Heart right ventricle (tissue), 16 donors: ENCODE data around the gene ANGPTL1. TPM values are rescaled to one million over a fixed set of nuclear protein-coding genes. Genes with fewer than 3 reads are reported as not detected.

Source experiments
- ATAC-seq, 8 donors: fragments of 200-7000 bp; cut with Tn5 transposase; one replicate each; pipeline ENCODE4 v1.9.1; 2020; ENCODE audit warnings: mild to moderate bottlenecking in 8 of 8, moderate library complexity in 8 of 8, moderate number of reproducible peaks in 1 of 8
- DNase-seq, 2 donors: peaks; one replicate each; pipeline ENCODE4 v3.0.0-alpha.2; 2020
- H3K27ac ChIP-seq, 10 donors: fragments of 200-600 bp; sonication (generic) in 2 of 10; one replicate each; pipeline versions ENCODE4 v1.5.0 to v1.8.0; 2020 to 2022; ENCODE audit warnings: mild to moderate bottlenecking in 3 of 10
- H3K27me3 ChIP-seq, 7 donors: fragments of 200-600 bp; one replicate each; pipeline ENCODE4 v1.8.0; 2021 to 2022; ENCODE audit warnings: mild to moderate bottlenecking in 2 of 7
- H3K36me3 ChIP-seq, 9 donors: fragments of 200-600 bp; sonication (generic) in 1 of 9; one replicate each; pipeline versions ENCODE4 v1.5.0 to v1.8.0; 2020 to 2022; ENCODE audit warnings: mild to moderate bottlenecking in 2 of 9
- H3K4me1 ChIP-seq, 9 donors: fragments of 200-600 bp; sonication (generic) in 1 of 9; one replicate each; pipeline versions ENCODE4 v1.5.0 to v1.8.0; 2020 to 2022; ENCODE audit warnings: mild to moderate bottlenecking in 4 of 9
- H3K4me3 ChIP-seq, 10 donors: fragments of 200-600 bp; sonication (generic) in 2 of 10; one replicate each; pipeline versions ENCODE4 v1.5.0 to v1.8.0; 2020 to 2022; ENCODE audit warnings: mild to moderate bottlenecking in 7 of 10, moderate library complexity in 2 of 10
- H3K9me3 ChIP-seq, 11 donors: fragments of 200-600 bp in 10 of 11; sonication (generic) in 2 of 11; one replicate each; pipeline versions ENCODE4 v1.5.0 to v1.8.0; 2013 to 2022; ENCODE audit warnings: mild to moderate bottlenecking in 2 of 11, control low read depth in 1 of 11, moderate library complexity in 1 of 11
- WGBS, 2 donors: extraction: QIAGEN DNeasy Blood & Tissue Kit; methylation state at CpG; one replicate each; pipeline ENCODE4 v1.1.7; 2013; ENCODE audit warnings: inconsistent platforms in 1 of 2; 5-methylcytosine and 5-hydroxymethylcytosine counted together
- intact Hi-C, 10 donors: fragments of 100-400 bp; cut with DNase I; formaldehyde crosslinking; loops; one replicate each; pipeline versions ENCODE4 v1.11.1 to v1.14.2; 2022
- polyA plus RNA-seq, 2 donors: library from polyadenylated mRNA; stranded (reverse); fragments of 200-250 nt; gene quantifications; one replicate each; pipeline ENCODE4 v1.2.3, GENCODE V29; 2013
- total RNA-seq, 10 donors: library from RNA; stranded (reverse); fragmentation: NEBNext Ultra II Directional in 3 of 10; extraction: Animal tissue kit (Norgen Biotek cat#: 25700) in 3 of 10; gene quantifications; one replicate each; pipeline versions ENCODE4 v1.2.1 to v1.2.4, GENCODE V29; 2021 to 2023
- TF ChIP-seq, protein P1 (sequence below), 9 donors: fragments of 200-600 bp; sonication (generic) in 2 of 9; IDR thresholded peaks; one replicate each; pipeline versions ENCODE4 v1.5.0 to v1.8.0; 2021 to 2022; ENCODE audit warnings: antibody characterized with exemption in 9 of 9, mild to moderate bottlenecking in 5 of 9, moderate library complexity in 1 of 9
- donor health status: Arrhythmogenic right ventricular cardiomyopathy.
- donor health status: ischemic (EF 13 %, LVEDD 7.1; RV severe dilation, severe dysfunction).
- donor health status: healthy with polysubstance abuse.
- donor health status: DM: no; HTN: yes; CAD: no.
- donor health status: DM: no; HTN: no; CAD: no.
- donor health status: ischemic (EF 25% LVEDD 6.9; RV normal size, moderate dysfunction).
- donor health status: ischemic (EF 25% LVEDD 5.7; RV mildly dilated, moderate dysfunction).
- donor health status: healthy.
- donor health status: DM: yes; HTN: yes; CAD: no.
- donor health status: Ischemic cardiomyopathy.
- donor health status: ischemic (EF 35%, LVEDD 5.7; RV mildly dilated, moderate dysfunction).
- donor health status: nonischemic (EF 11% LVEDD 7.7; RV severe dilation, severe dysfunction).
- donor health status: DM: yes; HTN: yes; CAD: no.
- donor health status: PGD.
- donor health status: ischemic (EF 29% LVEDD 5.4; RV normal size, mild dysfunction).
- donor health status: nonischemic (EF 23%, LVEDD 6.1; RV moderate dilation, normal function).

The ANGPTL1 gene
- total and polyA plus RNA-seq, 12 donors: 6.1 to 35.2 (median 13.5) TPM

GRCh38 chr1:178808529-178808928, 62.3 kb downstream of the ANGPTL1 start:
- Histone ChIP-seq H3K9me3 (no peaks in the 10 kb centered on the region), H3K27me3 (no peaks in the 10 kb centered on the region), H3K36me3 (peaks cover 0 to 9% (median 0%) of the 10 kb centered on the region in 9 donors), H3K27ac (no peak overlapping the region), H3K4me1 (peaks cover 0 to 3% (median 0%) of the 10 kb centered on the region in 9 donors), H3K4me3 (no peak overlapping the region)
- TF ChIP-seq, protein P1, sequence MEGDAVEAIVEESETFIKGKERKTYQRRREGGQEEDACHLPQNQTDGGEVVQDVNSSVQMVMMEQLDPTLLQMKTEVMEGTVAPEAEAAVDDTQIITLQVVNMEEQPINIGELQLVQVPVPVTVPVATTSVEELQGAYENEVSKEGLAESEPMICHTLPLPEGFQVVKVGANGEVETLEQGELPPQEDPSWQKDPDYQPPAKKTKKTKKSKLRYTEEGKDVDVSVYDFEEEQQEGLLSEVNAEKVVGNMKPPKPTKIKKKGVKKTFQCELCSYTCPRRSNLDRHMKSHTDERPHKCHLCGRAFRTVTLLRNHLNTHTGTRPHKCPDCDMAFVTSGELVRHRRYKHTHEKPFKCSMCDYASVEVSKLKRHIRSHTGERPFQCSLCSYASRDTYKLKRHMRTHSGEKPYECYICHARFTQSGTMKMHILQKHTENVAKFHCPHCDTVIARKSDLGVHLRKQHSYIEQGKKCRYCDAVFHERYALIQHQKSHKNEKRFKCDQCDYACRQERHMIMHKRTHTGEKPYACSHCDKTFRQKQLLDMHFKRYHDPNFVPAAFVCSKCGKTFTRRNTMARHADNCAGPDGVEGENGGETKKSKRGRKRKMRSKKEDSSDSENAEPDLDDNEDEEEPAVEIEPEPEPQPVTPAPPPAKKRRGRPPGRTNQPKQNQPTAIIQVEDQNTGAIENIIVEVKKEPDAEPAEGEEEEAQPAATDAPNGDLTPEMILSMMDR (IDR thresholded peaks at IDR 0.05): no peak
- ATAC-seq (no peak), DNase-seq (no peak)
- WGBS, 2 donors: 93 to 97% methylated on average over 3 of the region's 3 CpGs
- intact Hi-C loops: no loop called here

GRCh38 chr1:178806665-178807300, 64.1 kb downstream of the ANGPTL1 start:
- DNase-seq (no peak), ATAC-seq (no peak)
- TF ChIP-seq, protein P1 (IDR thresholded peaks at IDR 0.05): no peak
- 96% methylated on average over 9 of the region's 9 CpGs for WGBS, 2 donors
- H3K36me3 ChIP-seq: peaks cover 0 to 9% (median 0%) of the 10 kb centered on the region in 9 donors
- H3K4me1 ChIP-seq: no peaks in the 10 kb centered on the region
- H3K9me3 ChIP-seq: no peaks in the 10 kb centered on the region
- H3K27me3 ChIP-seq: no peaks in the 10 kb centered on the region
- H3K4me3 ChIP-seq: no peak overlapping the region
- intact Hi-C loops: no loop called here
- no peak overlapping the region for H3K27ac ChIP-seq

- ATAC-seq (no peak), DNase-seq (no peak)
- 84 to 88% methylated on average over 3 of the region's 3 CpGs for WGBS, 2 donors
- H3K9me3 ChIP-seq: peaks cover 0 to 12% (median 0%) of the 10 kb centered on the region in 11 donors
- H3K36me3 ChIP-seq: peaks cover 0 to 4% (median 0%) of the 10 kb centered on the region in 9 donors
- H3K27me3 ChIP-seq: no peaks in the 10 kb centered on the region
- TF ChIP-seq, protein P1 (IDR thresholded peaks at IDR 0.05): no peak
- no peaks in the 10 kb centered on the region for H3K4me1 ChIP-seq
- H3K4me3 ChIP-seq: no peak overlapping the region
- intact Hi-C loops: no loop called here
- H3K27ac ChIP-seq: no peak overlapping the region
Observed at GRCh38 chr1:178802873-178803272, 68.0 kb downstream of the ANGPTL1 start.

Other genes starting within 250 kb of the ANGPTL1 start
- gene RALGPS2, start 145.8 kb downstream of the ANGPTL1 start, total RNA-seq: 10 to 100 TPM in 3 of 10 donors, 1 to 10 TPM in 7; 5.9 to 12.8 (median 7.8) TPM
- gene RALGPS2, start 145.8 kb downstream of the ANGPTL1 start, polyA plus RNA-seq: 1 to 10 TPM; 1.4 to 2.2 TPM
- gene FAM20B, start 154.8 kb upstream of the ANGPTL1 start, total RNA-seq: 10 to 100 TPM; 44.5 to 63.4 (median 51.1) TPM
- gene FAM20B, start 154.8 kb upstream of the ANGPTL1 start, polyA plus RNA-seq: 10 to 100 TPM; 11.9 to 23.7 TPM
- 10 to 100 TPM in 6 of 10 donors, 1 to 10 TPM in 4; 6.8 to 18.0 (median 10.9) TPM for gene TOR3A, start 211.0 kb upstream of the ANGPTL1 start, total RNA-seq
- 10 to 100 TPM in 1 of 2 donors, 1 to 10 TPM in 1; 5.9 to 16.8 TPM for gene TOR3A, start 211.0 kb upstream of the ANGPTL1 start, polyA plus RNA-seq